ENCODE data around the gene ABCC8.

Gene ABCC8

GRCh38 chr11:17395978-17396377, 80.7 kb downstream of the ABCC8 start:
- in situ Hi-C loops (cut with MboI; ENCODE audit: low pct_unique_long_range_greater_than_20kb, low sequenced_read_pairs), result no loop called here
- DNase-seq, result no peak

DNA sequence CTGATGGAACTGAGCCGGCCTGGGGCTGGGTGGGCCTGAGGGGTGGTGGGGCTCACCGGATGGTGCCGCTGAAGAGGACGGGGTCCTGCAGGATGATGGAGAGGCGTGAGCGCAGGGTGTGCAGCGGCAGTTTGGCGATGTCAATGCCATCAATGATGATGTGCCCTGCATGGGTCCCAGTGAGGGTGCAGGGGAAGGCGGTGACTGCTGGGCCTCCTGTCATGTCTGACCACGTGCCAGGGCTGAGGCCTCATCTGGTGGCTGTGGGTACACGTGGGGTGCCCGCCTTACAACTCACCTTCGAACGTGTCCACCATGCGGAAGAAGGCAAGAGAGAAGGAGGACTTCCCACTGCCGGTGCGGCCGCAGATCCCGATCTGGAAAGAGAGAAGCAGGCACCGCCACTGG, 81.1 kb downstream of the ABCC8 start:
- no peak for DNase-seq
- in situ Hi-C loops (cut with MboI; ENCODE audit: low pct_unique_long_range_greater_than_20kb, low sequenced_read_pairs), result no loop called here

GRCh38 chr11:17394743-17395390, 81.8 kb downstream of the ABCC8 start:
- no peak for DNase-seq
- in situ Hi-C loops (cut with MboI; ENCODE audit: low pct_unique_long_range_greater_than_20kb, low sequenced_read_pairs), result no loop called here

GRCh38 chr11:17393472-17393871, 83.2 kb downstream of the ABCC8 start:
- in situ Hi-C loops (cut with MboI; ENCODE audit: low pct_unique_long_range_greater_than_20kb, low sequenced_read_pairs), result no loop called here

GRCh38 chr11:17392872-17393271, 83.8 kb downstream of the ABCC8 start:
- no peak for DNase-seq
- in situ Hi-C loops (cut with MboI; ENCODE audit: low pct_unique_long_range_greater_than_20kb, low sequenced_read_pairs), result no loop called here

More at GRCh38 chr11:17393472-17393871, 83.2 kb downstream of the ABCC8 start:
- DNase-seq, result no peak

DNA sequence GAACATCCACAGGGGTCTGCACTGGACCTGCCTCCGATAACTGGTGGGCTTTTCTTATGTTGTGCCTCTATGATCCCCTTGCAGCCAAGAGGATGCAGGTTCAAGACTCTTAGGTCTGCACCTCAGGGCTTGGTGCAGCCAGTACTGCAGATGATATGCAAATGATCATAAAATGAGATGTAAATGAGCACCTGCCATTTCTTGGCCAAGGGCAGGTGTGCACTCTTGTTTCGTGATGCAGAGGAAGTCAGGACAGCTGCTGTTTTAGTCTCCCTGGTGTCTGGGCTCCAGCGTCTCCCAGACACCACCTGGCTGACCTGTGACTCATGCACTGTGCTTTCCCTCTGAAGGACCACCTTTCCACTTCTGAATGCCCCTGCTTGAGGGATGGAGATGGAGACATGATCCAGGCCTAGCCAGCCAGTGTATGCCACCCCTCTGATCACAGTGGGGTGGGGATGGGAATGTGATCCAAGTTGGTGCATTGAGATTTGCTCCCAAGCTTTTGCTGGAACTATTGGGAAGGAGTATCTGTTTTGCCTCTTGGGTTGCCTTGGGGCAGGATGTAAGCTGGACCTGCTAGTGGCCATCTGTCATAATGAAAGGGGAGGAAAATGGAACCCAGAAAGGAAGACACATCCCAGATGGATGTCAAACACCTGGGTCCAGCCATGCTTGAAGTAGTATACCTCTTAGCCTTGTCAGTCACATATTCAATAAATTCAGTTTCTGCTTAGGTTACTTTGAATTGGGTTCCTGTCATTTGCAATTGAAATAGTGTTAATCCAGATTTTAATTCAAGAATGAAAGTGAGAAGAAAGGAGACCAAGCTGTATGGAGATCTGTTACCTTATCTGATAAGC, 84.9 kb downstream of the ABCC8 start:
- DNase-seq, result no peak
- in situ Hi-C loops (cut with MboI; ENCODE audit: low pct_unique_long_range_greater_than_20kb, low sequenced_read_pairs), result no loop called here

- no peak for DNase-seq
- in situ Hi-C loops (cut with MboI; ENCODE audit: low pct_unique_long_range_greater_than_20kb, low sequenced_read_pairs), result loop anchor here (10.0 kb wide), 1 partner anchor 115 kb away; no protein-coding TSS in a partner anchor
Measured at GRCh38 chr11:17389957-17390649, 86.5 kb downstream of the ABCC8 start.

DNA sequence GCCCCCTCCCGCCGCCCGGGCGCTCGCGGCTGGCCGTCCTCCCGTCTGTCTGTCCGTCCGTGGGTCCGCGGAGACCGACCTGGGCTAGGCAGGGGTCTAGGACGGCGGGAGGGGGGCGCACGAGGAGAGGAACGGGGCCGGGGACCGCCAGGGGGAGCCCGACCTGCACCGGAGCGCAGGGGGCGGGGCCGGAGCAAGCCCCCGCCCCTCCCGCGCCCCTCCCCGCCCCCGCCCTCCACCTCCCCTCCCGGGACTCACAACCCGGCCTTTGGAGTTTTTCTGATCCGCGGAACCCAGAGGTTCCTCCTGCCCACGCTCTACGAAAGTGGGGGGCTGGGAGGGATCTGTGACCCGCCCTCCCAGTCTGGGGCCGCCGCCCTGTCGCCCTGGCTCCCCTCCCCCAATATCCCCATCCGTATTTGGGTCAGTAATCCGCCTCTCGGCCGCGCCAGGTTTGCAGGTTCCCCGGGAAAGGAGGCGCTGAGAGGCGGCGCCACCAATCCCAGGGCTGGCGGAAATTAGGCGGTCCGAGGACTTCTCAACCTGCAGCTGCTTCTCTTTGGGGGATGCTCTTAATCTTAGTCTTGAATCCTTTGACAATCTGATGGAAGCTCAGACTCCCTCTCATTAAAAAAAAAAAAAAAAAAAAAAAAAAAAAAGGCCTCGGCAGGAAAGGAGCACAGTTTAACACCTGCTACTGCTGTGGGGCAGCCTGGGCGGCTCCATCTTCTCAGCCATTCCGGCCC, 87.3 kb downstream of the ABCC8 start:
- in situ Hi-C loops (cut with MboI; ENCODE audit: low pct_unique_long_range_greater_than_20kb, low sequenced_read_pairs), result loop anchor here (10.0 kb wide), 1 partner anchor 115 kb away; no protein-coding TSS in a partner anchor
- peak; percentile 81 for DNase-seq

- in situ Hi-C loops (cut with MboI; ENCODE audit: low pct_unique_long_range_greater_than_20kb, low sequenced_read_pairs), result loop anchor here (10.0 kb wide), 1 partner anchor 116 kb away; no protein-coding TSS in a partner anchor
- DNase-seq, result no peak
Measured at GRCh38 chr11:17388609-17389210, 87.9 kb downstream of the ABCC8 start, which contains the start of gene KCNJ11. TSS of gene KCNJ11 (minus strand) at chr11:17388659. CDS start at chr11:17388091, 568 bp downstream.

- DNase-seq, result no peak
- in situ Hi-C loops (cut with MboI; ENCODE audit: low pct_unique_long_range_greater_than_20kb, low sequenced_read_pairs), result loop anchor here (10.0 kb wide), 1 partner anchor 117 kb away; no protein-coding TSS in a partner anchor
Measured at GRCh38 chr11:17387811-17388210, 88.8 kb downstream of the ABCC8 start.

- DNase-seq, result no peak
- in situ Hi-C loops (cut with MboI; ENCODE audit: low pct_unique_long_range_greater_than_20kb, low sequenced_read_pairs), result loop anchor here (10.0 kb wide), 1 partner anchor 118 kb away; no protein-coding TSS in a partner anchor
Measured at GRCh38 chr11:17387254-17387653, 89.4 kb downstream of the ABCC8 start.

DNA sequence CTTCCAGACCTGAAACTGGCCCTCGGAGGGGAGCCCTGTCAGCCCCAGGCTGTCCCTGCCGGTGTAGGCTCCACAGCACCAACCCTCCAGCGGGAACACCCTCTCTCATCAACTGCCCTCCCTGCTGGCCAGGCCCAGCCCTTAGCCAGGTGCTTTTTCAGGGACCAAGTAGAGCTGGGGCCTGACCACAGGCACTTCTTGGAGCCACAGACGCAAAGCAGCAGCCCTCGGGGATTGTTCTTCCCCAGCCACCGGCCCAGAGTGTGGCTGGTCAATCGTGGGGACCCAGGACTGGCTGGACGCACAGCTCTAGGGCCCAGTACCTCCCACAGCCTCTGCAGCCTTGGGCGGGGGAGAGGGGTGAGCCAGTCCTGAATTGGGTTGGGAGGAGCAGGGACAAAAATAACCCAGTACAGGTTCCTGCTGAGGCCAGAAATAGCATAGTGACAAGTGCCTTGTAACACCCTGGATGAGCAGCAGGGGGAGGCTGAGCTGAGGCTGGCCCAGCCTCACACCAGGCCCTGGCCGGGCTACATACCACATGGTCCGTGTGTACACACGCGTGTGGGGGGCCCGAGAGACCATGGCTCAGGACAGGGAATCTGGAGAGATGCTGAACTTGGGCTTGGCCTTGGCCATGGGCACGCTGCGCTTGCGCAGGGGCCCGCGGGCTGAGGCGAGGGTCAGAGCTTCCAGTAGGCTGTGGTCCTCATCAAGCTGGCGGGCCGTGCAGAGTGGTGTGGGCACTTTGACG, 90.1 kb downstream of the ABCC8 start:
- peak; percentile 80 for DNase-seq
- in situ Hi-C loops (cut with MboI; ENCODE audit: low pct_unique_long_range_greater_than_20kb, low sequenced_read_pairs), result loop anchor here (10.0 kb wide), 1 partner anchor 118 kb away; no protein-coding TSS in a partner anchor

- in situ Hi-C loops (cut with MboI; ENCODE audit: low pct_unique_long_range_greater_than_20kb, low sequenced_read_pairs), result loop anchor here (10.0 kb wide), 1 partner anchor 119 kb away; no protein-coding TSS in a partner anchor
- no peak for DNase-seq
Measured at GRCh38 chr11:17385926-17386325, 90.7 kb downstream of the ABCC8 start.

- in situ Hi-C loops (cut with MboI; ENCODE audit: low pct_unique_long_range_greater_than_20kb, low sequenced_read_pairs), result loop anchor here (10.0 kb wide), 1 partner anchor 119 kb away; no protein-coding TSS in a partner anchor
- DNase-seq, result no peak
Measured at GRCh38 chr11:17385492-17385891, 91.2 kb downstream of the ABCC8 start.

DNA sequence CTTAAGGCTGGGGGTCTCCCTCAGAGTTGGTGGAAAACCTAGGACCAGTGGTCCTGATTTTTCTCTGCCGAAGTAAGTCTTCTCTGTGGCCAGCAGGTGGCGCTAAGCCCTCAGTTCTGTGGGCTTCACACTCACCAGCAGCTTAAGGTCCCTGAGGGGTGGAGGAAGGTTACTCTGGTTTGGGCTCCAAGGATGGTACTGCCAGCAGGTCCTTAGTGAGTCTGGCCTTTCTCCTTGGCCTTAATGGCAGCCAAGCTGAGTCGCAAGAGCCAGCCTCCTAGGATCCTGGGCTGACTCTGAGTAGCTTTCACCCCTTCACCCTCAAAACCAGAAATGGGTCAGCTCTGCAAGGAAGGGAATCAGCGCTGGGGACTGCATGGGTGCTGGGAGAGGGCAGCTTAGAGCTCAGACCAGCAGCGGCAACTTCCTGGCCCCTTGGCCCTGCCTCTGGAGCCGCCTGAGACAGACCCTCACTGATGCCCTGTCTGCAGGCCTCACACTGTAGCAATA, 92.6 kb downstream of the ABCC8 start:
- in situ Hi-C loops (cut with MboI; ENCODE audit: low pct_unique_long_range_greater_than_20kb, low sequenced_read_pairs), result loop anchor here (10.0 kb wide), 1 partner anchor 121 kb away; no protein-coding TSS in a partner anchor
- peak; percentile 67 for DNase-seq

- DNase-seq, result peak; percentile 11
- in situ Hi-C loops (cut with MboI; ENCODE audit: low pct_unique_long_range_greater_than_20kb, low sequenced_read_pairs), result loop anchor here (10.0 kb wide), 1 partner anchor 121 kb away; no protein-coding TSS in a partner anchor
Measured at GRCh38 chr11:17383461-17383860, 93.2 kb downstream of the ABCC8 start.

GRCh38 chr11:17382046-17382728, 94.5 kb downstream of the ABCC8 start:
- in situ Hi-C loops (cut with MboI; ENCODE audit: low pct_unique_long_range_greater_than_20kb, low sequenced_read_pairs), result loop anchor here (10.0 kb wide), 1 partner anchor 123 kb away; no protein-coding TSS in a partner anchor
- DNase-seq, result no peak
